HG02852 (cell line): Measurements from ENCODE around the gene NRF1.

Source experiments
- ATAC-seq: cut with Tn5 transposase; IDR thresholded peaks from one replicate; pipeline ENCODE4 v1.9.1; 2021; ENCODE audit warnings: mild to moderate bottlenecking, moderate library complexity; ENCODE audit not compliant: unreplicated experiment

Gene NRF1

GRCh38 chr7:129797214-129797789, 185.8 kb downstream of the NRF1 start:
- no peak for ATAC-seq

- no peak for ATAC-seq
Observed at GRCh38 chr7:129798616-129799349, 187.3 kb downstream of the NRF1 start.

DNA sequence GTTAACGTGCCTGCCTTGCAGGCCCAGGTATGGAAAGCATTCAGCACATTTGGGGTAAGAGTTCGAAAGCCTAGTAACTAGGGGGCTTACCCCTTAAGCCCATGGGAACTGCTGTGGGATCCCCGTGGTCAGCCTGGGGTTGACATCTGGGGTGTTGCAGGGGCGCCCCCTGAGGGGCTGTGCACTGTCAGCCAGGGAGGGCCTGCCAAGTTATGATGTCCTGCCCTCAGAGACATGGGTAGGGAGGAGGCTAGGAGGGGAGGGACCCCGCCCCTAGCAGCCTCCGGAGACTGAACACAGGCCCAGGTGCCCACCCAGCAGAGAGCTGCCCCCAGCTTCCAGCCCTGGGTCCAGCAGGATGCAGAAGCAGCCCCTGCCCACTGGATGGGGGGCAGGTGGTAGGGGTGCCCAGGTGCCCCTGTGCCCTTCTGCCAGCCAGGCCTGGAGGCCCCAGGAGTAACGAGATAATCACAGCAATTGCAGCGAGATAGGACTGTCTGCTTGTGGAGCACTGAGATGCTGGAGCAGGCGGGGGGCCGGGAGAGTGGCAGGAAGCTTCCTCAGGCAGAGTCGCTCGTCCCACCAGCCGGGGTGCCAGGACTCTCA, 187.9 kb downstream of the NRF1 start:
- ATAC-seq = no peak

GRCh38 chr7:129800901-129801300, 189.4 kb downstream of the NRF1 start:
- no peak for ATAC-seq

- ATAC-seq = no peak
Observed at GRCh38 chr7:129801882-129802281, 190.4 kb downstream of the NRF1 start.

DNA sequence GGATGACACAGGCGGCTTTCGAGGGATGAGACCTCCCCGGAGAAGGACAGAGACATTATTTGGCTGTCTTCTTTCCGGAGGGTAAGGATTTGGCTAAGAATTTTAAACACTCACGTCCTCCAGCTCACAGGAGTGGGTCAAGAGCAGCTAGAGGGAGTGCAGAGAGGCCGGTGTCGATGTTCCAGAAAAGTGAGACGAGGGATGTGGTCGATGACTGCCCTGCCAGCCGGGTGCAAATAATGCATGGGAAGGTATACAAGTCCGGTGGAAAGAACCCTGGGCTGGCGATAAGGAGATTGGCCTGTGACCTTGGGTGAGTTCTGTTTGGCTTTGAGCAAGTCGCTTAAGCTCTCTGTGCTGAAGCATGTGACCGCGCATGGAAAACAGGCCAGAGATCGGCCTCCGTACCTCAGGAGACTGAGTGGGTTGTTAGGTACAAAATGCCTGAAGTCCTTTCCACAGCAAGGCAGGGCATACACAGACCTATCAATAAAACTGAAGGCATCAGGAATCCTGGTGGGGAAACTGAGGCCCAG, 192.1 kb downstream of the NRF1 start:
- no peak for ATAC-seq

- no peak for ATAC-seq
Observed at GRCh38 chr7:129804111-129804889, 192.8 kb downstream of the NRF1 start.

- no peak for ATAC-seq
Observed at GRCh38 chr7:129804890-129805719, 193.6 kb downstream of the NRF1 start.
